ENCODE measurements around the gene ITPKC. TPM values are rescaled to one million over a fixed set of nuclear protein-coding genes. Genes with fewer than 3 reads are reported as not detected.
A peak's percentile ranks its signal among the peaks of the same experiment; 100 is the strongest.

The ITPKC gene
- total RNA-seq, 1 donor from 2014 or later: 6.5 TPM

GRCh38 chr19:40691421-40692211 lies 25.3 kb upstream of the ITPKC start:
- Histone ChIP-seq H3K9me3 (ENCODE audit: low read depth) (no peaks in the 10 kb centered on the region), H3K4me3 (no peak overlapping the region), H3K27me3 (no peaks in the 10 kb centered on the region), H3K4me2 (peak overlapping the region; percentile 93), H3K4me1 (peaks cover 5% of the 10 kb centered on the region), H3K9ac (no peak overlapping the region), H3K79me2 (ENCODE audit: low read depth) (peaks cover 20% of the 10 kb centered on the region), H3K27ac (no peak overlapping the region), H4K20me1 (ENCODE audit: low read depth) (peaks cover 17% of the 10 kb centered on the region), H3F3A (ENCODE audit: low read depth) (peaks cover 13% of the 10 kb centered on the region), H3K36me3 (no peaks in the 10 kb centered on the region), H2AFZ (replicated peaks) (no peak overlapping the region)
- peak; percentile 28 for DNase-seq (ENCODE audit: low spot score)
- H3K4me1 Mint-ChIP-seq: peaks cover 8% of the 10 kb centered on the region
- H3K9me3 Mint-ChIP-seq: no peaks in the 10 kb centered on the region
- H3K4me3 Mint-ChIP-seq: peak overlapping the region; percentile 65
- H3K36me3 Mint-ChIP-seq: peaks cover 11% of the 10 kb centered on the region
- H3K27me3 Mint-ChIP-seq (ENCODE audit: insufficient read depth, low read depth): peaks cover 4% of the 10 kb centered on the region
- no peak overlapping the region for H3K27ac Mint-ChIP-seq
- no peak for TF ChIP-seq EZH2 (IDR thresholded peaks at IDR 0.05)
- no peak for TF ChIP-seq EZH2phosphoT487 (IDR thresholded peaks at IDR 0.05)
- TF ChIP-seq, protein P1, sequence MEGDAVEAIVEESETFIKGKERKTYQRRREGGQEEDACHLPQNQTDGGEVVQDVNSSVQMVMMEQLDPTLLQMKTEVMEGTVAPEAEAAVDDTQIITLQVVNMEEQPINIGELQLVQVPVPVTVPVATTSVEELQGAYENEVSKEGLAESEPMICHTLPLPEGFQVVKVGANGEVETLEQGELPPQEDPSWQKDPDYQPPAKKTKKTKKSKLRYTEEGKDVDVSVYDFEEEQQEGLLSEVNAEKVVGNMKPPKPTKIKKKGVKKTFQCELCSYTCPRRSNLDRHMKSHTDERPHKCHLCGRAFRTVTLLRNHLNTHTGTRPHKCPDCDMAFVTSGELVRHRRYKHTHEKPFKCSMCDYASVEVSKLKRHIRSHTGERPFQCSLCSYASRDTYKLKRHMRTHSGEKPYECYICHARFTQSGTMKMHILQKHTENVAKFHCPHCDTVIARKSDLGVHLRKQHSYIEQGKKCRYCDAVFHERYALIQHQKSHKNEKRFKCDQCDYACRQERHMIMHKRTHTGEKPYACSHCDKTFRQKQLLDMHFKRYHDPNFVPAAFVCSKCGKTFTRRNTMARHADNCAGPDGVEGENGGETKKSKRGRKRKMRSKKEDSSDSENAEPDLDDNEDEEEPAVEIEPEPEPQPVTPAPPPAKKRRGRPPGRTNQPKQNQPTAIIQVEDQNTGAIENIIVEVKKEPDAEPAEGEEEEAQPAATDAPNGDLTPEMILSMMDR (IDR thresholded peaks at IDR 0.05): no peak

GRCh38 chr19:40692212-40692551 lies 24.7 kb upstream of the ITPKC start:
- H3K36me3 ChIP-seq: no peaks in the 10 kb centered on the region
- Mint-ChIP-seq H3K27me3 (ENCODE audit: insufficient read depth, low read depth) (peaks cover 4% of the 10 kb centered on the region), H3K27ac (peak overlapping the region; percentile 16), H3K9me3 (no peaks in the 10 kb centered on the region), H3K4me3 (peak overlapping the region; percentile 27), H3K36me3 (peaks cover 13% of the 10 kb centered on the region), H3K4me1 (peaks cover 8% of the 10 kb centered on the region)
- H3K9me3 ChIP-seq (ENCODE audit: low read depth): no peaks in the 10 kb centered on the region
- no peaks in the 10 kb centered on the region for H3K27me3 ChIP-seq
- peaks cover 16% of the 10 kb centered on the region for H4K20me1 ChIP-seq (ENCODE audit: low read depth)
- no peak overlapping the region for H3K9ac ChIP-seq
- no peak overlapping the region for H3K4me2 ChIP-seq
- H3K27ac ChIP-seq: no peak overlapping the region
- peaks cover 5% of the 10 kb centered on the region for H3K4me1 ChIP-seq
- no peak for TF ChIP-seq EZH2 (IDR thresholded peaks at IDR 0.05)
- TF ChIP-seq EZH2phosphoT487 (IDR thresholded peaks at IDR 0.05): no peak
- TF ChIP-seq, protein P1 (IDR thresholded peaks at IDR 0.05): no peak
- peaks cover 20% of the 10 kb centered on the region for H3K79me2 ChIP-seq (ENCODE audit: low read depth)
- H3F3A ChIP-seq (ENCODE audit: low read depth): peaks cover 13% of the 10 kb centered on the region
- H3K4me3 ChIP-seq: no peak overlapping the region
- no peak overlapping the region for H2AFZ ChIP-seq (replicated peaks)
- DNase-seq (ENCODE audit: low spot score): no peak

DNA sequence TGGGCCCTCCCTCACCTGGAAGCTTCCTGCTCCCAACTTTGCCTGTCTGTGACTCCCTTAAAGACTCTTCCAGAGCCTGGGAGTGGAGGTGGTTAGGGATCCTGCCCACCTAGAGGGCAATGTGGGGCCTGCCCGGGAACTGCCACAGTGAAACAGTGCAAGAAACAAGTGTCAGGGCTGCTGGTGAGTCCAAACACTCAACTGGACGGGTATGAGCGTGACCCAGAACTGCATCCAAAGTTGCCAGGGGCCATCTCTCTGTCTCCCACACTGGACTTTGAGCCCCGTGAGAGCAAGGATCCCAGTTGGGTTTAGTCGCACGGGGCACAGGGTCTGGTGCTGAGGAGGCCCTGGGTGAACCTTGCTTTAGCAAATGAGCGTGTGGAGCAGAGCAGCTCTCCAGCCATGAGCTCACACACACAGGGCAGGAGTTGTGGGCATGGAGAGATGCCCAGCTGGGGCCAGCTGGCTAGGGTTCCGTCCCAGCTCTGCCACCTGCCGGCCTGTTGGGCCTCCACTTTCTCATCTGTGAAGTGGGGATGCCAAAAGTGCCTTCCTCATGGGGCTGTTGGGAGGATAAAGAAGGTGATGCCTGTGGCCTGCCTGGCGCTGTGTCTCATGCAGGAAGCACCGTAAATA lies 23.6 kb upstream of the ITPKC start:
- no peak overlapping the region for H3K27ac Mint-ChIP-seq
- Histone ChIP-seq H3K4me3 (no peak overlapping the region), H3K27ac (no peak overlapping the region), H3K4me2 (no peak overlapping the region), H3K9me3 (ENCODE audit: low read depth) (no peaks in the 10 kb centered on the region), H4K20me1 (ENCODE audit: low read depth) (peaks cover 10% of the 10 kb centered on the region), H3K79me2 (ENCODE audit: low read depth) (peaks cover 19% of the 10 kb centered on the region), H3K9ac (no peak overlapping the region), H3F3A (ENCODE audit: low read depth) (peaks cover 13% of the 10 kb centered on the region), H2AFZ (replicated peaks) (no peak overlapping the region), H3K36me3 (no peaks in the 10 kb centered on the region), H3K4me1 (peaks cover 5% of the 10 kb centered on the region), H3K27me3 (no peaks in the 10 kb centered on the region)
- H3K9me3 Mint-ChIP-seq: no peaks in the 10 kb centered on the region
- TF ChIP-seq, protein P1 (IDR thresholded peaks at IDR 0.05): no peak
- TF ChIP-seq EZH2phosphoT487 (IDR thresholded peaks at IDR 0.05): no peak
- TF ChIP-seq EZH2 (IDR thresholded peaks at IDR 0.05): no peak
- peaks cover 14% of the 10 kb centered on the region for H3K36me3 Mint-ChIP-seq
- H3K4me1 Mint-ChIP-seq: peaks cover 8% of the 10 kb centered on the region
- H3K4me3 Mint-ChIP-seq: no peak overlapping the region
- H3K27me3 Mint-ChIP-seq (ENCODE audit: insufficient read depth, low read depth): peaks cover 4% of the 10 kb centered on the region
- DNase-seq (ENCODE audit: low spot score): no peak

All from neural progenitor cell (in vitro differentiated cells).